Measurements from ENCODE around the gene SLC25A53.
"Not testable (repeated sequence)": the region's sequence is repeated elsewhere in the genome, so short reads cannot be mapped to it uniquely, and the experiment has no call there.

SLC25A53 gene

GRCh38 chrX:104135677-104136076 is 21.1 kb downstream of the SLC25A53 start:
- FAIRE-seq (no peak), DNase-seq (ENCODE audit: extremely low spot score, insufficient read length, low read depth) (no peak)

- FAIRE-seq, result no peak
- DNase-seq (ENCODE audit: extremely low spot score, insufficient read length, low read depth), result no peak
Measured at GRCh38 chrX:104134583-104135261, 22.1 kb downstream of the SLC25A53 start.

- DNase-seq (ENCODE audit: extremely low spot score, insufficient read length, low read depth), result no peak
- FAIRE-seq, result no peak
Measured at GRCh38 chrX:104130808-104131207, 26.0 kb downstream of the SLC25A53 start.

- no peak for FAIRE-seq
Measured at GRCh38 chrX:104126856-104127255, 30.0 kb downstream of the SLC25A53 start.

GRCh38 chrX:104122829-104123228 is 34.0 kb downstream of the SLC25A53 start:
- DNase-seq (ENCODE audit: extremely low spot score, insufficient read length, low read depth) (no peak), FAIRE-seq (peak; percentile 53)

More at GRCh38 chrX:104126856-104127255, 30.0 kb downstream of the SLC25A53 start:
- DNase-seq (ENCODE audit: extremely low spot score, insufficient read length, low read depth), result no peak

- DNase-seq (ENCODE audit: extremely low spot score, insufficient read length, low read depth) (no peak), FAIRE-seq (peak; percentile 73)
Measured at GRCh38 chrX:104118765-104119164, 38.0 kb downstream of the SLC25A53 start.

GRCh38 chrX:104117759-104118158 is 39.0 kb downstream of the SLC25A53 start:
- FAIRE-seq (peak; percentile 72), DNase-seq (ENCODE audit: extremely low spot score, insufficient read length, low read depth) (no peak)

- FAIRE-seq, result peak; percentile 93
- no peak for DNase-seq (ENCODE audit: extremely low spot score, insufficient read length, low read depth)
Measured at GRCh38 chrX:104113222-104113965, 43.4 kb downstream of the SLC25A53 start.

- DNase-seq (ENCODE audit: extremely low spot score, insufficient read length, low read depth) (peak; percentile 30), FAIRE-seq (peak; percentile 94)
Measured at GRCh38 chrX:104112326-104112951, 44.4 kb downstream of the SLC25A53 start, which contains the start of gene ZCCHC18. Gene ZCCHC18, plus strand, starts transcription at chrX:104112523. Its CDS starts 1,589 bp downstream, at chrX:104114112.

GRCh38 chrX:104110491-104111240 is 46.1 kb downstream of the SLC25A53 start:
- peak; percentile 94 for FAIRE-seq
- not testable (repeated sequence) for DNase-seq (ENCODE audit: extremely low spot score, insufficient read length, low read depth)

GRCh38 chrX:104108955-104109354 is 47.9 kb downstream of the SLC25A53 start:
- FAIRE-seq, result no peak
- DNase-seq (ENCODE audit: extremely low spot score, insufficient read length, low read depth), result no peak

- DNase-seq (ENCODE audit: extremely low spot score, insufficient read length, low read depth) (no peak), FAIRE-seq (no peak)
Measured at GRCh38 chrX:104105330-104106262, 51.2 kb downstream of the SLC25A53 start.

- no peak for DNase-seq (ENCODE audit: extremely low spot score, insufficient read length, low read depth)
- FAIRE-seq, result no peak
Measured at GRCh38 chrX:104104676-104105075, 52.1 kb downstream of the SLC25A53 start.

- FAIRE-seq, result peak; percentile 74
- DNase-seq (ENCODE audit: extremely low spot score, insufficient read length, low read depth), result no peak
Measured at GRCh38 chrX:104098919-104099318, 57.9 kb downstream of the SLC25A53 start.

- DNase-seq (ENCODE audit: extremely low spot score, insufficient read length, low read depth) (no peak), FAIRE-seq (peak; percentile 75)
Measured at GRCh38 chrX:104098151-104098808, 58.5 kb downstream of the SLC25A53 start.

GRCh38 chrX:104085919-104086318 is 70.9 kb downstream of the SLC25A53 start:
- FAIRE-seq (no peak), DNase-seq (ENCODE audit: extremely low spot score, insufficient read length, low read depth) (no peak)

- DNase-seq (ENCODE audit: extremely low spot score, insufficient read length, low read depth) (no peak), FAIRE-seq (no peak)
Measured at GRCh38 chrX:104085477-104085876, 71.3 kb downstream of the SLC25A53 start.

- FAIRE-seq (no peak), DNase-seq (ENCODE audit: extremely low spot score, insufficient read length, low read depth) (no peak)
Measured at GRCh38 chrX:104084534-104085277, 72.1 kb downstream of the SLC25A53 start.

All from GM18507 (cell line).